Lower leg skin (tissue), 3 donors: Measurements from ENCODE around the gene ITGB1BP1.

ENCODE experiments used
- CTCF ChIP-seq, 3 donors: fragments of 450-650 bp; IDR thresholded peaks; one replicate each; pipeline ENCODE4 v1.5.1; 2016; ENCODE audit warnings: antibody characterized with exemption in 3 of 3, mild to moderate bottlenecking in 3 of 3, moderate library complexity in 2 of 3
- POLR2A ChIP-seq, 2 donors: fragments of 450-650 bp; IDR thresholded peaks; one replicate each; pipeline ENCODE4 v1.6.1; 2016 to 2017; ENCODE audit warnings: antibody characterized with exemption in 2 of 2, mild to moderate bottlenecking in 1 of 2, moderate library complexity in 1 of 2

- no peak for TF ChIP-seq POLR2A (IDR thresholded peaks at IDR 0.05)
- TF ChIP-seq CTCF (IDR thresholded peaks at IDR 0.05): no peak
Observed at GRCh38 chr2:9378433-9379390, 44.6 kb downstream of the ITGB1BP1 start.
